Stimulated activated CD8-positive, alpha-beta memory T cell treated with anti-CD3 and anti-CD28 coated beads, Interleukin-4, amount 100 ng/mL, for 24 hours (primary cell): ENCODE measurements around the gene CD63.
A peak's percentile ranks its signal among the peaks of the same experiment; 100 is the strongest.

ENCODE experiments used
- DNase-seq: peaks from one replicate; pipeline ENCODE4 v3.0.0-alpha.2; 2020; ENCODE audit warnings: low read depth

CD63 gene

GRCh38 chr12:55704824-55705718 is 23.7 kb downstream of the CD63 start:
- DNase-seq = no peak

GRCh38 chr12:55703901-55704761 is 24.7 kb downstream of the CD63 start:
- no peak for DNase-seq

- DNase-seq = no peak
Observed at GRCh38 chr12:55703288-55703687, 25.5 kb downstream of the CD63 start.

DNA sequence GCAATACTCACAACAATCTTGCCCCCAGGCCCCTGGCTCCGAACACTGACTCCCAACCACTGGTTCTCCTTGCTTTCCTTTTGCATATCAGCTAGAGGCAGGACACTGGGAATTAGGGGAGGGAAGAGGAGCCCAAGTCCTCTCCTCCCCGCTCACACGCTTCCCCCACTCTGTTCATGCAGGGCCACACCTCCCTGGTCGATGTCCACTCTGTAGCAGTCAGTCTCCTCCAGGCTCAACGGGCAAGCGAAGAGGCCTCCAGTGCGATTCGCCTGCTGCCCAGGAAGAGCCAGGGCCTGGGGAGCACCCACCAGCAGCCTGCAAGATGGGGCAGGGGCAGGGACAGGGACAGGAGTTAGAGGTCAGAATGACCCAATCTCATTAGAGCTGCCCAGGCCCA is 25.9 kb downstream of the CD63 start:
- no peak for DNase-seq

DNA sequence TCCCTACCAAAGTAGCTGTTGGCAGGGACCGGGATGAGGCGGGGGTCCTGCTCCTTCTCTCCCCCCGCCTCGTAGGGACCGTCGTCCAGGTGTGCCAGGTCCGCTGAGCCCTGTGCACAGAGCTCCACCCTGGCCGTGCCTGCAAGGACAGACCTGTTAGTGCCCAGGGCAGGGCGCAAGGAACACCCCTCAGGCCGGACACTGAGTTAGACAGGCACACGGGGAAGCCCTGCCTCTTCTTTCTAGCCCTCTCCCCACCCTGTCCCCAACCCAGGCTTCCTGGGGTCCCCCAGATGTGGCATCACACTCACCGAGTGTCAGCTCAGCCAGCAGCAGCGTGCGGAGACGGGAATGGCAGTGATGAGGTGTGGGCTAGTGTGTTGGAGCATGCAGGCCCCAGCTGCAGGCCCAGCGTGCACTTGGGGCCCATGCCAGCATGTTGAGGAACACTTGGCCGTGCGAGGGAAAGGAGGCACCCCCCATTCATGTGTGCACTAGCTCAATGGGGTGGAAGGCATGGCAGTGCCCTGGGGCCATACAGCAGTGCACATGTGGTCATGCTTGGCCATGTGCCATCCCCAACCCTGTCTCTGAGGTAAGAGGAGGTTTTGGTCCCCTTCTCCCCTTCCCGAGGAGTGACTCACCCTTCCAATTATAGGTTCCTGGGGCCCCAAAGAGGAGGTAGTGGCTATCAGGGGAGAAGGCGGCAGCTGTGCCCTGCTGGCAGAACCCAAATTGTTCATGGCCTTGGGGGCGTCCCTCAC is 28.4 kb downstream of the CD63 start:
- no peak for DNase-seq

- no peak for DNase-seq
Observed at GRCh38 chr12:55699471-55700055, 29.2 kb downstream of the CD63 start.

DNA sequence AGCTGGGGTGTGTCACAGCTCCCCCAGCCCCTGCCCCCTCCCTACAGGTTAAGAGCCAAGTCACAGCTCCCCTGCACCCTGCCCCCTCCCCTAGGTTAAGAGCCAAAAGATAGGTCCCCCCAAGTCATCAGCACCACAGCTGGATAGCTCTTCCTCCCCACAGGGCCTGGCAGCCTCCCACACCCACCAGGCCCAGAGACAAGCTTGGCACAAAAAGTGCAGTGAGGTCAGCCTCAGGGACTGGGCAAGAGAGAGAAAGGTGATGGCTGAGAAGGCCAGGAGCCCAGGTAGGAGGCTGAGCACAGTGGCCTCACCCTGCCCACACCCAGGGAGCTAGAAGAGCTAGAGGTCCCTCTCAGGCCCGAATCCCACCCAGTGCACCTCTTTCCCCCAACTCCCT is 29.8 kb downstream of the CD63 start:
- DNase-seq = no peak

- no peak for DNase-seq
Observed at GRCh38 chr12:55698241-55698955, 30.4 kb downstream of the CD63 start.

GRCh38 chr12:55697686-55698085 is 31.1 kb downstream of the CD63 start:
- no peak for DNase-seq

DNA sequence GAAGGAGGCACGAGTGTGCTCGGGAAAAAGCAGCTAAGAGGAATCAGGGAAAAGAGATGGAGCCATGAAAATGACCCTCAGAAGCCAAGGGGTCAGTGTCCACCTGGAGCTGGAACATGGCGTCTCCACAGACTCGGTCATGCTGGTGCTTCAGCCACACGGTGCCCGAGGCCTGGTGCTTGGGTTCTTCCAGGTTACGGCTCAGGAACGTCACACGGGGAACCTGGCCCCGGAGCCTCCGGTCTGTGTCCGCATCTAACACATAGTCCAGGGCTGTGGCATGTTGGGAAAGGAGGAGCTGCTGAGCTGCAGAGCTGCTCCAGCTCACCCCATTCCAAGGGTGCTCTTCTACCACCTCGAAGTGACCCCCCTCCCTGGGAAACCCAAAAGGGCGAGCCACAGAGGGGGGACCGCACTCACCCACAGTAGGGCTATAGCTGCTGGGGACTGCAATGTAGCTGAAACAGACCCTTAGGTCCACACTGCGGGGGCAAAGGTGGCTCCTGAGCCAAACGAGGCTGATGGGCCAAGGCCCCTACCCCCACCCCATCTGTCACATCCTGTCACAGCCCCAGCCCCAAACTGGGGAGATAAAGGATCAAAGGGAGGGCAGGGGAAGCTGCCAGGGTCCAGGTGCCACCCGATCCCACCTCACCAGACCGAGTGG is 31.9 kb downstream of the CD63 start:
- DNase-seq = no peak

DNA sequence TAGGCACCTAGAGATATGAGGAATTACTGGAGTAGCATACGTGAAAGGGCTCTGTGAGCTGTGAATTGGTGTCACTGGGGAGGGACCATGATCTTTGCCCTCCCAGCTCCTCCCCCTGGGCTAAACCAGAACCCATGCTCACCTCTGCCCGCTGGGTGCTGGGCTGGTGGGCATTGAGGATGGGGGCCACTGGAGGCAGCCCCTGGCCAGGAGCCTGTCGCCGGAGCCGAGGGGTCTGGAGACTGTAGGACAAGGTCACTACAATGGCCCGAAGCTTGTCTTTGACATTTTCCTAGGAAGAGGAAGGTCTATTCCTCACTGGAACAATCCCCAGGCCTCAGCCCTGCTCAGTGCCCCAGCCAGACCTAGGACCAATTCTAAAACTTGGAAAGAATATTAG is 32.7 kb downstream of the CD63 start:
- DNase-seq = no peak

DNA sequence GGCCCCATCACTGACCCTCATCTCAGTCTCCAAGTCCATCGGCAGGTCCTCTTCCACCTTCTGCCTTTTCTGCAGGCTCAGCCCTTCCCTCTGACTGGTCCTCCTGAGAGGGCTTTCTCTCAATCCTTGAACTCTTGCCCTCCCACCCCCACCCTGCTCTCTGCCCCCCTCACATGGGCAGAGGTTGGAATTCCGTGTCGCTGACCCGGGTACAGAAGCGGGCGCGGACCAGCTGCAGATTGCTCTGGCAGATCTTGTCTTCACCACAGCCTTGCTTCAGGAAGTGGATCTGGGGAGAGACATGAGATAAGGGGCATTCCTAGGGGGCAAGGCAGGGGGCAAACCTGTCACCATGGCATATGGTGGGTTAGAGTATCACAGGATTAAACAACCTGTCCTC is 33.5 kb downstream of the CD63 start:
- no peak for DNase-seq

DNA sequence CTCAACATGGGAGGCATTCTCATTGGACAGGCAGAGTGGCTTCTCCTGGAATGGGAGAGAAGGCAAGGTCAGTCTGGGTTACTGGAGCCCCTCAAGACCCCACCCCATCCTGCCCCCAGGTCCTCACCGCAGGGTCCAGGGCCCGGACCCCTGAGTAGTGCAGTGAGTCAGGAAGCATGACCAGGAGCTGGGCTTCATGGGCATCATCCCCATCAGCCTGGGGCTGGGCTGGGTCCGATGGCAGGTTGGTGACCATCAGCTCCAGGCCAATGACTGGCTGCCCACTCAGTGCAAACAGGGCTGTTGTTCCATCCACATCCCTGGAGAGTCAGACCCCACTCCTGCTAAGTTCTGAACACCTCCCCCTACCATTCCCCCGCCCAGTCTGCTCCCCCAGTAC is 34.2 kb downstream of the CD63 start:
- no peak for DNase-seq

DNA sequence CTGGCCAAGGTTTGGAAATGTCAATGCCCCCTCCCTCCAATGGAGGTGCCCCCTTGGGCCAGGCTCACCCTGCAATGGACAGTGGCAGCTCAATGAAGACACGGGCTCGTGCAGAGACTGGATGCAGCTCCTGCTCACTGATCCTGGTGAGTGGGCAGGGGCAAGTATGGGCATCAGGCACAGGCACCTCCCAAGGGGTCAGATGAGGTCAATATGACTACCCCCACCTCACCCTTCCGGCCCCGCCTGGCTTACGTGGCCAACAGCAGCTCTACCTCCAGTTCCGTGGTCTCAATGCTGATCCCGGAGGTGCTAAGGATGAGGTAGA is 34.7 kb downstream of the CD63 start:
- no peak for DNase-seq

DNA sequence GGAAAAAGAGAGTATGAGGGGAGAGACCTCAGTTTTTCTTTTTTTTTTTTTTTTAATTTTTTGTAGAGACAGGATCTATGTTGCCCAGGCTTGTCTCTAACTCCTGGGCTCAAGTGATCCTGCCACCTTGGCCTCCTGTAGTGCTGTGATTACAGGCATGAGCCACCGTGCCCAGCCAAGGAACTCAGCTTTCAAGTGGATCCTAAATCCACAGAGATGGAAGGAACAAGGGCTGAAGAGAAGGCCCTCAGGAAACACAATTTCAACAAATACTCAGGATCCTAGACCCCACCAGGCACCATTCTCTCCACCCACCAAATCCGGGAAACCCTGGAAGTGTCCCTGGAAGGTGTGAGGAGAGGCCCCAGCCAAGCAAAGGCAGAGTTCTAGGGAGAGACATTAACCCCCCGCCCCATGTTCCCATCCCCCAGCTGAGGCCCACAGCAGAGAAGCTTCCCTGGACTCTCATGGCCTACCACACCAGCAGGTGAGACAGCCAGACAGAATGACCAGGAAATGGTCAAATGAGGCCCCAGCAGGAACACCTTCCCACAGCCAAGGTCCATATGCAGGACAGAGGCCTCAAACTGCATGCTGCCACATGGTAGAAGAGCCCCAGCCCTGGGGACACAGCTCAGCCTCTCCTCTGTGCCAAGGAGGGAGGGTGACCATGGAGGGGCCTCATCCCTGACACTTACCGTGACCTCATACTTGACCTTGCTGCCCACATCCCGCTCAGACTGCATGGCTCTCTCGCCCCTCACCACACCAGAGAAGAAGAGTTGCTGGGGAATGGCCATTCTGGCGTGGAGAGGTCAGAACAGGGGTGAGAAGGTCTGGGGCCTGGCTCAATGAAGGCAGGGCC is 35.3 kb downstream of the CD63 start:
- no peak for DNase-seq

- DNase-seq = no peak
Observed at GRCh38 chr12:55692631-55693322, 36.0 kb downstream of the CD63 start.

DNA sequence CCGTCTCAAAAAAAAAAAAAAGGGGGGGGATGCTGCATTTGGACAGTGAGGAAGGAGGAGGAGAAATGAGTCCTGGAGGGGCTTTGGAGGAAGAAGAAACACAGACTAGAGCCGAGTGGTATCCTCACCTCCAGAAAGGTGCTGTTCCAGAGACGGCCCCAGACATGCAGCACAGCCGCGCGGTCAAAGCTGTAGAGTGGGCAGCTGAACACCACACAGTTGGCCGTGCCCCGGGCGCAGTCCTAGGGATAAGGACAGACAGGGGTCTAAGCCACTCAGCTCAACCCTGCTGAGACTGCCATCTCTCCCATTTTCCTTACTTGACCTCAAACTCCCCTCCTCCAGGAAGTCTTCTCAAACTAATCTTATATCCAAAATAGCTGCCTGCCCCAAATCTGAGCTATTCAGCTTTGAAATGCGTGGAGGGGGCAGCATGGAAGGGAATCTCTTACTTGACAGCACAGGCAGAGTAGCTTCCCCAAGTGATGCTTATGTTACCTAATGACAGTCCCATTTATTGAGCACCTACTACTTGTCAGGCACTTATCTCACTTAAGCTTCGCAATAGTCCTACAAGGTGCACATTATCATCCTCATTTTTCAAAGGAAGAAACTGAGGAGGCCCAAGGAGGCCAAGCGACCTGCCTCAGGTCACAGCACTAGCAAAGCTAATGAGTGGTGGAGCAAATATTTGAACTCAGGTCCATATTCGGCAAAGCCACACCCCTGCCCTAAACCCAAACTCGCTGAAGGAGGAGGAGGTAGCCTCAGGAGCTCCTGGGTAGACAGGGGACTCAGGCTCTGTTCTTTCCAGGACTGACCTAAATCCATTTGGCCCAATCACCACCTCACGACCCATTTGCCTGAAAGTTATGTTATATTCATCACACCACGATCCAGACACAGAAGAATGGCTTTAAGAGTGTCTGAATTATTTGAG is 39.8 kb downstream of the CD63 start:
- no peak for DNase-seq

DNA sequence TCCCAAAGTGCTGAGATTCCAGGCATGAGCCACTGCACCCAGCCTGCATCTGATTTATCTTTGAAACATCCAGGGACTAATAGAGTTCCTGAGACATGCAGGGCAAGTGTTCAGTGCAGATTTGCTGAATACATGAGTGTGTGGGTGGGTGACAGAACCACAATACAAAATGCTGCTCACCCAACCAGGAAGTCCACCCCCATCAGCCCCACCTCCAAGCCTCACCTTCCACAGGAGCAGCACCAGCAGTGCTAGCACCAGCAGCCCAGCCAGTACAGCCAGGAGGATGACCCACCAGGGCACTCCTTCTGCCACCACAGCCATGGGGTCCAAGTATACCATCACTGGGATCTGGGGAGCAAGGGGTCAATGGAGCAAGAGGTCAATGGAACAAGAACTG is 41.1 kb downstream of the CD63 start:
- peak; percentile 26 for DNase-seq
